HG02973 (cell line): Measurements from ENCODE around the gene TBL1XR1.

Experiments
- ATAC-seq: cut with Tn5 transposase; IDR thresholded peaks from one replicate; pipeline ENCODE4 v1.9.1; 2021; ENCODE audit warnings: moderate library complexity; ENCODE audit not compliant: unreplicated experiment

Gene TBL1XR1

DNA sequence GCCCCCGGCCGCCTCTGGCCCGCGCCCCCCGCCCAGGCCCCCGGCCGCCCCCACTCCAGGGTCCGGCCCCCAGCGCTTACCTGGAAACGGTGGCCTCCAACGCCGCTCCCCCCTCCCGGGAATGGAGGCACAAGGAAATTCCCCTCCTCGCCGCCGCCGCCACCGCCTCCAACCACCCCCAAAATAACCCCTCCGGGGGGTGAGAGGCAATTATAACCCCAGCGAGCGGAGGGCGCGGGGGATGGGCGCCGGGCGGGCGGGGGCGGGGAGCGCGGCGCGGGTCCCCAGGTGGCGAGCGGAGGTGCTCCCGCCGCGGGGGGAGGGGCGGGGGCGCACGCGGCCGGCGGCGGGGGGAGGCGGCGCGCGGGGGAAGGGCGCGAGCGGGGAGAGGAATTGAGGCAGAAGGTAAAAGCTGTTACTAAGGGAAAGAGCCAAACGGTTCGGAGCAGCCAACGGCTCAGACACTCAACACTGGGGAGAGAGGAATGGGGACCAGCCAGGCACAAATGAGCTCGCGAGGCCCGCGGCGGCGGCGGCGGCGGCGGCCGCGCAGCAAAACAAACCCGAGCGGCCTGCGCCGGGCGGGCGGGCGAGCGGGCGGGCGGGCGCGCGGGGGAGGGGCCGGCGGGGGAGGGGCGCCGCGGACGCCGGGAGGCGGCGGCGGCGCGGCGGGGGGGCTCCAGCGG, at the start of gene TBL1XR1:
Gene TBL1XR1 (minus strand): TSS at position 442 of the 686 bp plus-strand sequence. CDS start 132,505 bp downstream, outside the sequence.
- peak; percentile 43 for ATAC-seq

- no peak for ATAC-seq
These were observed 48.0 kb upstream of the TBL1XR1 start for GRCh38 chr3:177245250-177245649.

DNA sequence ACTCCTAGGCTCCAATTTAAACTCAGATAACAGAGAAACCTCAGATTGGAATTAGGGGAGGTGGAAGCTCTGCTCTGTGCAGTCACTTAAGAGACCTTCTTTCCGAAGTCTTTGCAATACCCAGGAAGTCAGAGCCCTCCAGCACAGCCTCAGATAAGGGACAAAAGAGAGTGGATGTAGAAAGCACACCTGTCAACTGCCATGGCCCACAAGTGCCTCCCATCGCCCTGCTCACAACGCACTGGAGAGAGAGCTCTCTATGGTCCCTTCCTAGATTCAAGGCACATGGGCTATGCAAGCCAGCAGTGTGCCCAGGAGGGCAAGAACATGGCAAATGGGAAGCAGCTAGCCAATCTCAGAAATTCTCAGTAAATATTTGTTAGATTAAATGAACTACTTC, 47.3 kb upstream of the TBL1XR1 start:
- ATAC-seq = no peak

- no peak for ATAC-seq
These were observed 41.5 kb upstream of the TBL1XR1 start for GRCh38 chr3:177238686-177239216.

GRCh38 chr3:177237206-177237605, 39.9 kb upstream of the TBL1XR1 start:
- no peak for ATAC-seq

DNA sequence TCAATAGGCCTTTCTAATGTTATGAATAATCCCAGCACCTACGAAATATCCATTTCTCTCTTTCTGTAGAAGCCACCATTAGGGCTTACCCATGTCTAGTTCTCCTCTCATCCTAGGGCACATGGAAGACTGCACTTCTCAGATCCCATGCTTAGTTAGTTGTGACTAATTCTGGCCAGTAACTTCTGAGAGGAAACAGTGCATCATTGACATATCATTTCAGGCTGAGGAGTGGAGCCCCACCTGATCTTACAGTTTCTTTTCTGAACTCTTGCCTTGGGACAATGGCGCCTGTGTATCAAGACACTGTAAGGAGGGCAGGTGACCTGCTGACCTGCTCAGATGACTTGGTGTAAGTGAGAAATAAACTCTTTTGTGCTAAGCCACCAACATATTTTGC, 39.4 kb upstream of the TBL1XR1 start:
- no peak for ATAC-seq

GRCh38 chr3:177234121-177234520, 36.8 kb upstream of the TBL1XR1 start:
- no peak for ATAC-seq

- ATAC-seq = no peak
These were observed 34.0 kb upstream of the TBL1XR1 start for GRCh38 chr3:177231242-177231641.

DNA sequence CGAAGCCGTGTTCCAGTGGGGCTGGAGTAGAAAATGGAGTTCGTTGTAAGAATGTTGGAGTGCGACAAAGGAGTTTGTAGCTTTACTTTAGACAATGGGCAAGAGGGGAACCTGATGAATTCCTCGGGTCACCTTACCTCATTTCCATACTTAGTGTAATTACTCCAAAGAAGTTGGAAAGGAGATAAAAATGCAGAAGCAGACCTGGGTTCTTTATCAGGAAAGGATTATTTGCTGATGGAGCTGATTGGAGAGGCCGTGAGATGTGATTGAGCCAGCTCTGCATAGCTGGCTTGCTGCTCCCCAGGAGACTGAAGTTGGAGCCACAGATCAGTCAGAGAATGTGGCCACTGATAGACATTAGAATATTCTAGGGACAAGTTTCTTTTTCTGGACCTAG, 33.4 kb upstream of the TBL1XR1 start:
- no peak for ATAC-seq

DNA sequence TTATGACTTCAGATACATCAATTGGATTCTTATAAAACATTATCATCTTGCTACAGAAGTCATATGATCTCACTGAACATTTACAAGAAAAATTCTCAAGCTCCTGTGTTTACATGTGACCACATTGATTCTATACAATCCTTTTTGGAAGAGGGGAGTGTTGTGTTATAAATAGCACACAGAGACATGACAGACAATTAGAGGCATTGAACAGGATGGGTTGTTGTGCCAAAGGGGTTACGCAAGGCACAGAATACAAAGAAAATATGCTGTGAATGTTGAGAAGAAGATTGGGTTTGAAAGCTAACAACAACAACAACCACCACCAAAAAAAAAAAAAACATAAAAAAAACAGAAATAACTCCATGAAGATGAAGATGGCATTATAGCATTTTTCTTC, 32.5 kb upstream of the TBL1XR1 start:
- ATAC-seq = no peak

- no peak for ATAC-seq
These were observed 31.4 kb upstream of the TBL1XR1 start for GRCh38 chr3:177228601-177229190.

- ATAC-seq = no peak
These were observed 27.1 kb upstream of the TBL1XR1 start for GRCh38 chr3:177224414-177224813.

DNA sequence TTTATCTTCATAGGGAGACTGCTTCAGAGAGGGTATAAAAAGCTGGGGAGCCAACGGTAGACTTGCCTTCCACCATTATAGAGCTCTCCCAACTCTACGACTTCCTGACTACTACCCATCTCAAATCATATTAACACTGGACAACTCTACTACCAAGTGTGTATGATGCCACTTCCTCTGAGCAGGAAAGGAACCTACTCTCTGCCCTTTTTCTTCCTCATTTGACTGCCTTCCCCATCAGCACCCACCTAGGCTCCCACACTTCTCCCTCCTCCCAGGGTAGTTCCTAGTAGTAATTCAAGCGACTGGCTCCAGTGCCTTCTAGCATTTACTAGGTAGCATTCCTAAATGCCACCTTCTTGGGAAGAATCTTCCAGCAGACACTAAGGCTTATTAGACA, 24.5 kb upstream of the TBL1XR1 start:
- ATAC-seq = no peak

DNA sequence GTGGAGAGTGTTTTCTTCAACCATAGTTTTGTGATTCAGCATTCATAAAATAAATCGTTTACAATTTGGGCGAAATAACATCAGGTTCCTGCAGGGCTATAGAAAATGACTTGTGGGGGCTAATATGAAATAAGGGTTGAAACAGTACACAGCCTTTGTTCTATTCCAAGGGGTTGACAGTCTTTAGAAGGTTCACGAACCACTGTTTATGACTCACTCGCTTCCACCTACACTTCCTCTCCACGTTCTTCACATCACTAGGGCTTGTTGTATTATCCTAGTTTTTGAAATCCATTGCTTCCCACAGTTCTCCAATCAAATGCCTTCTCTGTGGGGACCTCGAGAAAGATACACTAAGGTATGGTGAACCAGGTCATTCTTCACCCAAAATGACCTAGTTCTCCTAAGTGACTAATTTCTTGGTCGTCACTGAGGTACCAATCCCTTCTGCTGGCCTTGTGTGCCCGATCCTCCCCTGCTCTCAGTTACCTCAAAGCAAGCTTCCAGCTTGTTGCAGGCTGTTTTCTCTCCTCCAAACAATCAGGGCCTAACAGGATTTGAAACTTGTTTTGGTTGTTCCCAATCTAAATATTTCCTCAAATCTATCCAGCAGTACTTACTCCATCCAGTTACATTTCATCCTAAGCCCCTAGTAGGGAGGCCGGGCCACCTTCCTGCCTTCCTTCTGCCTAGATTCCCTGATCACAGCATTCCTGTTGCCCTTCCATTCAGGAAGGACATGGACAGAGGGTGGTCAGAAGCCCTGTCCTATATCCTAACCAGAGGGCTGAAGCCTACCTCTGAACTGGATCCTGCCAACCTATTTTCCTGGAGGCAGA, 23.1 kb upstream of the TBL1XR1 start:
- no peak for ATAC-seq

DNA sequence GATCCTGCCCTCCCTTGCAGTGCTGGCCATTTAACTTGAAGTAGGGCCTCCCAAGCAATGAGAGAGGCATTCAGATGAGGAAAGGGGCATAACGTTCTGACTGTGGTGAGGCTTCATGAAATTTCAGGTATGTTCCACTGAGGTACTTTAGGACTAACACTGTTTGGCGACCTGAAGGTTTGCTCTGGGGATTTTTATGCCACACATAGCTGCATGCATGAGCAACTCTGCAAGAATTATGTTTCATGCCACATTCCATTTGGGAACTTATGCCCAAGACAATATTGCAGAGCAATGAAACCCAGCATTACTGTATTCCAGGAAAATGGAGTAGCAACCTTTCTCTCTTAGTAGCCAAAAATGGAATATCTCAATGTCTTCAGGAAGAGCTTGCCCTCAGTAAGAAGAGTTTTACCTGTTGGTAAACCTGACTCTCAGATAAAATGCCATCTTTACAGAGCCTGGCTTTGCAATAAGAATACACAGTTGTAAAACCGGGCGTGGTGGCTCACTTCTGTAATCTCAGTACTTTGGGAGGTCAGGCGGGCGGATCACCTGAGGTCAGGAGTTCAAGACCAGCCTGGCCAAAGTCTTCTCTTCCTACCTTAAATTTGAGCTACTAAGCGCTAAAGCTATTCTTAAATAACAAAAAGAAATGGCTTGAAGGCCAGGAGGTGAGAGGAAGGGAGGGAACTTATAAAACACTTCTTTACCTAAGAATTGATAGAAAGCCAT, 16.7 kb upstream of the TBL1XR1 start:
- no peak for ATAC-seq

GRCh38 chr3:177212756-177213155, 15.5 kb upstream of the TBL1XR1 start:
- no peak for ATAC-seq

- ATAC-seq = no peak
These were observed 15.0 kb upstream of the TBL1XR1 start for GRCh38 chr3:177212278-177212610.

- no peak for ATAC-seq
These were observed 14.4 kb upstream of the TBL1XR1 start for GRCh38 chr3:177211503-177212277.

DNA sequence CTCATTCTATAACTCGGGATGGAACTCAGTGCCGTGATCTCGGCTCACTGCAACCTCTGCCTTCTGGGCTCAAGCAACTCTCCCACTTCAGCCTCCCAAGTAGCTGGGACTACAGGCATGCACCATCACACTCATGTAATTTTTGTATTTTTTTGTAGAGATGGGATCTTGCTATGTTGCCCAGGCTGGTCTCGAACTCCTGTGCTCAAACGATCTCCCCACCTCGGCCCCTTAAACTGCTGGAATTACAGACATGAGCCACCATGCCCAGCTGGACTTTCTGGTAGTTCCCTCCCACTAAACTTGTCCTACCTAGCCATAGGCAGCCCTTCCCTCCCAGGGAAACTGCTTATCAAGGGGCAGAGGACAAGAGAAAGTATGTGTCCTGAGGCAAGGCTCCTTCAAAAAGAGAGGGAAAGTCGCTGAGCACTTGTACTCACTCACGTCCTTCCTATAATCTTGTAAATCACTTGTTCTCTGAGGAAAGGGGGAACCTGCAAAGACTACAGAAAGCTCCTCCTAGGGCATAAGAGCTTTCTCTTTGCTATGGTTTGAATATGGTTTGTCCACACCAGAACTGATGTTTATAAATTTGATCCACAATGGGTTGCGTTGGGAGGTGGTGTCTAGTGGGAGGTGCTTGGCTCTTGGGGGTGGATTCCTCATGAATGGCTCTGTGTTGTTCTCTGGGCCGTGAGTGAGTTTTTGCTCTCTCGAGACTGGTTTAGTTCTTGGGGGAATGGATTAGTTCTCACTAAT, 13.6 kb upstream of the TBL1XR1 start:
- ATAC-seq = no peak

DNA sequence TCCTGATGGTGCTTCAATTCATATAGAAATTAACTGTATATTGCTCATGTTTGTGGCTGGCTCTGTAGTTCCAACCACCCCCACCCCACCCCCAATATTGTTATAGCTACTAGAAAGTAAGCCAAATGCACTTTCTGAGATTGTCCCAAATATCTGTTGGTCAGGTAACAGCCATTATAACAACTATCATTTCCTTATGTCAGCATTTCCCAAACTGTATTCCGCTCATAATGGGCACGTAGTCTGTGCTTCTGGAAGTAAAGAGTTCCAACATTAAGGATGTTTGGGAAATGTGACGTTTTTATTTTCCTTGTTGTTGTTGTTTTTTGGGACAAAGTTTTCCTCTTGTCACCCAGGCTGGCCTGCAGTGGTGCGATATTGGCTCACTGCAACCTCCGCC, 12.2 kb upstream of the TBL1XR1 start:
- ATAC-seq = no peak
